HG03139 (cell line): ENCODE measurements around the gene STAT5A.

Source experiments
- ATAC-seq: cut with Tn5 transposase; IDR thresholded peaks from one replicate; pipeline ENCODE4 v1.9.1; 2021; ENCODE audit not compliant: unreplicated experiment

Gene STAT5A

DNA sequence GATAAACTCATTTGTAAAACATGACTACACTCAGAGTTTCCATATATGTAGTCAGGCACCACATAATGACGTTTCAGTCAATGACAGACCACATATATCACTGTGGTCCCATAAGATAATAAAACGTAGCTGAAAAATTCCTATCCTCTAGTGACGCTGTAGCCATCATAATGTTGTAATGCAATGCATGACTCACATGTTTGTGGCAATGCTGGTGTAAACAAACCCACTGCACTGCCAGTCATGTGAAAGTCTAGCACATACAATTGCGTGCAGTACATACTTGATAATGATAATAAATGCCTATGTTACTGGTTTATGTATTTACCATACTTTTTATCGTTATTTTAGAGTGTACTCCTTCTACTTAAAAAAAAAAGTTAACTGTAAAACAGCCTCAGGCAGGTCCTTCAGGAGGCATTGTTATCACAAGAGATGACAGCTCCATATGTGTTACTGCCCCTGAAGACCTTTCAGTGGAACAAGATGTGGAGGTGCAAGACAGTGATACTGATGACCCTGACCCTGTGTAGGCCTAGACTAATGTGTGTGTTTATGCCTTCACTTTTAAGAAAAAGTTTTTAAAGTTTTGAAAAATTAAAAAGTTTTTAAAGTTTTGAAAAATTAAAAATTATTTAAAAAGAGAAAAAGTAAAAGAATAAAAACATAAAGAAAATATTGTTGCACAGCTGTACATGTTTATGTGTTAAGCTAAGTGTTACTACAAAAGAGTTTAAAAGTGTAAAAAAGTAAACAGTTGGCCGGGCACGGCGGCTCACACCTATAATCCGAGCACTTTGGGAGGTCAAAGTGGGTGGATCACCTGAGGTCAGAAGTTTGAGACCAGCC, 21.2 kb upstream of the STAT5A start:
- no peak for ATAC-seq

DNA sequence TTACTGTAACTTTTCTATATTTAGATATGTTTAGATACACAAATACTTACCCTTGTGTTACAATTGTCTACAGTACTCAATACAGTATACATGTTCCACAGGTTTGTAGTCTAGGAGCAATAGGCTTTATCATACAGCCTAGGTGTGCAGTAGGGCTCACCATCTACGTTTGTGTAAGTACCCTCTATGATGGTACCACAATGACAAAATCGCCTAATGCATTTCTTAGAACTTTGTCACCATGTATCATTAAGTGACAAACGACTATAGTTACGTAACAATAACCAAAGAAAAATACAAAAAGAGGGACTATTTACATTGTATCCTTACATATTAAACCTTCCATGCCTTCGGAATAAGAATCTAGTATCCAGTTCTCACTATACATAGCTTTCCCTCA, 20.1 kb upstream of the STAT5A start:
- ATAC-seq, result no peak

- no peak for ATAC-seq
Observed at GRCh38 chr17:42270170-42270535, 18.1 kb upstream of the STAT5A start.

DNA sequence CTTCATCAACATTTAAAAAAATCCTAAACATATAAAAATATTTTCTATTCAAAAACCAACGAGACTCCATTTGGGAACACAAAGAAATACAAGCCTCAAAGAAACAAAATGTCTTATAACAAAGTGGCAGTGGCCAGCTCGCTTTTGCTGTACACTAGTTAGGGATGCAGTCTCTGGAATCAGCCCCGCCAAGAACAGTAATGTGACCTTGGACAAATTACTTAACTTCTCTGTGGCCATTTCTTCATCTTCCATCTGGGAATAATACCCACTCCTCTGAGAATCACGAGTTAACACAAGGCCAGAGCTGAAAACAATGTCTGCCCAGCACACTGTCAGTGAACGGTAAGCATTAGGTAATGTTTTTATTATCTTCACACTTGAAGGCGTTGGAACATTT, 17.7 kb upstream of the STAT5A start:
- ATAC-seq, result no peak

- no peak for ATAC-seq
Observed at GRCh38 chr17:42271006-42271778, 17.1 kb upstream of the STAT5A start.

DNA sequence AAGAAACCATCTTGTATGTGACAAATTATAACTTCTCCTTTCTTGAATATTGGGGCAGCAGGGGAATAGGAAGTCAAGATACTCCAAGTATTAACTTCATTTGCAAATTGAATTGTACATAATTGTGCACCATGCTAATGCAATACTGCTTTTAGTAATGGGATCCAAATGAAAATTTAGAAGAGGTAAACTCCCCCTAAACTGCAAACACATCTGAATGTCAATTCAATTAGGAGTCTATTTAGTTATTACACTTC, 16.6 kb upstream of the STAT5A start:
- no peak for ATAC-seq

DNA sequence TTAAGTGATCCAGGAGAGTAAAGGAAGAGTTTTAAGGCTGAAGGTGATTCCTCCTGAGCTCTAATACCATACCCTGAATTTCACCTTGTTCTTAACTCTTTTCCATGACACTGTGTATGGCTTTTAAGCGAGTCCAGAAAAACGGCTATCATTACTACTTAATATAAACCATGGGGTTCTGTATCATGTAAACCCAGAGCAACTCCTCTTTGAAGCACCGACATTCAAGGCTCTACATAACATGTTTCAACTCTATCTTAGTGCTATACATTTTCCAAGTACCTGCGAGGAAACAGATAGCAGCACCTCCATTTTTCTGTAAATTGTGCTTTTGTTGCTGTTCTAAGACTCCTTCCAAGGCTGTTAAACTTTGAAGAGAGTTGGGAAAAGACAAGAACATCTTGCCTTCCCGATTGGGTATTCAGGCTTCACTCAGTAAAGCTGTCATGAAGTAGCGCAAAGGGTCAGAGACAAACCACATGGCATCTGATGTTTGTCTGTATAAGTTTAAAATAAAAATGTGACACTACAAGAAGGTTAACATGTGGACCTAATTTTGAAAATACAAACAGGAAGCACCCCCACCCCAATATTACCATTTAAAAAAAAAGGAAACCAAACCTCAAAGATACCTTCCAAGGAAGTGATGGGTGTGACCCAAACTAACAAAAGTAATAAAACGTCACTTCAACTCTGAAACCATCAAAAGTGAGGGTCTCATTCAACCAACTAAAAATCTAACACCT, 16.0 kb upstream of the STAT5A start:
- ATAC-seq, result no peak

- no peak for ATAC-seq
Observed at GRCh38 chr17:42273474-42274252, 14.6 kb upstream of the STAT5A start.

DNA sequence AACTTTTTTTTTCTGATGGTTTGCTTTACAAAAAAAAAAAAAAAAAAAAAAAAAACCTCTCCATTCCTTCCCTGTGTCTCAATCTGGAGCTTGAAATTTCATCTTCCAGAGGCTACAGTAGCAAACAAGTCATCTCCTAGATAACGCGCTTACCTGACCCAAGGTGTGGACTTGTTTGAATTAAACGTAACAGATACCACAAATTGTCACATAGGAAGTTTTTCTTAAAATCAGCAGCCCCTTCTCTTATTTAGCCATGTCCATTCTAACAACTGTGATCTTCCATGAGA, 14.1 kb upstream of the STAT5A start:
- ATAC-seq, result no peak

- ATAC-seq, result no peak
Observed at GRCh38 chr17:42274812-42275526, 13.3 kb upstream of the STAT5A start.

GRCh38 chr17:42275527-42276358, 12.6 kb upstream of the STAT5A start:
- ATAC-seq, result peak; percentile 20

DNA sequence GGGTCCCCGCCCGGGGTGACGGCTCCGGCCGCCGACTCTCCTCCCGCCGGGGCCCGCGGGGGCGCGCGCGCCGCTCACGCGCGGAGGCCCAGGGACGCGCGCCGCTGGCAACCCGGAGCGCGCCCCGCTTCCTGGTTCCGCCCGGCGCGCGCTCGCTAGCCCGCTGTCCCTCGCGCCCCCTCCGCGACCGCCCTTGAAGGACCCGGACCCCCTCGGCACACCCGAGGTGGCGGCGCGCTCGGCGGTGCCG, 12.0 kb upstream of the STAT5A start, which contains the start of gene STAT5B:
TSS of gene STAT5B (minus strand) at position 33 of the 250 bp plus-strand sequence. CDS start 44,264 bp downstream, outside the sequence.
- peak; percentile 56 for ATAC-seq

DNA sequence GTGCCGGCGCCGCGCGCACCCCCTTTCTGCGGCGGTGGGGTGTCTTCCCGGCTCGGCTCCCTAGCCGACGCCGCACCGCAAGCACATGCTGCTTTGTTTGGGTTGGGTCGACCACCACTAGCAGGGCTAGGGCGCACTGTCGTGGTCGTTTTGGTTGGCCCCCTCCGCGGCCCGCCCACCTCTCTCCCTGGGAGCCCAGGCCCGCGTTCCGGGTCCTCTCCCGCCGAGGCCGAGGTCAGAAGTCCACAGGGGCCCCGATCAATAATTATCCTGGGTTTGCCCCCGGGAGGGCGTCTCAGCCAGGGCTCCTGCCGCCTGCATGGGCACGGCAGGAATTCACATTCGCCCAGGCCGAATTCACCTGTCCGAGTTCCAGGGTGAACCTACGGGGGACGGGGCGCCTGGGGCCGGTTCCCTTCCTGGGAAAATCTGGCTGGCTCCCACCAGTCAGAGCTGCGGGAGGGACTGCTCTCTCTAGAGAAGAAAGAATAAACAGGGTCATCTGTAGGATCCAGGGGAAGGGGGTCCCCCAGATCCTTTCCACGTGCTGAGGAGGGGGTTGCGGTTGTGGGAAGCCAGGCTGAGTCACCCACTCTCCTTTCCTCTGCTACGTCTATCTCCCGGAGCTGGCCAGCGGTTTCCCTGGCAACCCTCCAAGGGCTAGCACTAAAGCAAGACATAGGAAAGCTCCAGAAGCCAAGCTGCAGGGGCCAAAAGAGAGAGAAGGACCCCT, 11.5 kb upstream of the STAT5A start:
- ATAC-seq, result no peak

GRCh38 chr17:42277342-42277712, 11.0 kb upstream of the STAT5A start:
- no peak for ATAC-seq

DNA sequence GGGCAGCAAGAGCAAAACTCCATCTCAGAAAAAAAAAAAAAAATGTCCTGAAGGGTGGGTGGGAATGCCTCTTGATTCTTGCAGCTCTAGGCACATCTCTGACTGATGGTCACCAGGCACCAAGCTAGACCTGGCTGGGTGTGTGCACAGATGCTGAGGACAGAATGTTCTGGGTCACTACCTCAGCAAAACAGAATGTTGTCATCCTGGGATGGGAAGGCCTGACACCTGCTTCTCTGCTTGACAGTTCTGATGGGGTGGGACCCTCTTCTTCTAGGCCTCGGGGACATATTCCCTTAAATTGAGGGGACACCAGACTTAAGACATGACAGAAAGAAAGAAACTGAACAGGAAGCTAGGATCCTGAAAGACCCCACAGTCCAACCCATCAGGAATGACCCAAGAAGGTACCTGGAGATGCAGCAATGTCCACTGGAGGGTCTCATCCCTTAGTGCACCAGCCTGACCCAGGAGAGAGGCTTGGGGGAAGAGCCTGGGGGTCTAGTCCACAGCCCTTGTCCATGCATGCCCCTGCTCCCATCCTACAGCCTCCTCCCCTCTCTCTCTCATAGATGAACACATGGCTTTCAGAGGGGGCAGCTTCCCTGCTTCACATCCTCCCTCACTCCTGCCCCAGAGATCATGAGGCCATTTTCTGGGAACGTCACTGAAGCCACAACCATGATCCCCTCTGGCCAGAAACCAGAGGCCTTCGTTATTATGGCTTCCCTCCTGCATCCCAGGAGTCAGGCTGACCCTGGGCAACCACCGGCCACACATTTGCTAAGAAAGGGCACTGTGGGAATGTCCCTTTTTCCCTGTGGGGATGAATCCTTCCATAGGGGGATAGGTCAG, 8.3 kb upstream of the STAT5A start:
- ATAC-seq, result no peak

GRCh38 chr17:42281571-42282096, 6.7 kb upstream of the STAT5A start:
- ATAC-seq, result no peak

GRCh38 chr17:42282478-42283080, 5.7 kb upstream of the STAT5A start:
- ATAC-seq, result no peak
